HepG2 (cell line): Measurements from ENCODE around the gene NCOA6. TPM values are rescaled to one million over a fixed set of nuclear protein-coding genes. Genes with fewer than 3 reads are reported as not detected.

Source experiments
- CHD4 ChIP-seq: fragments of 200-600 bp; sonication (generic); IDR thresholded peaks from 2 replicates; pipeline ENCODE4 v1.7.0; 2017; ENCODE audit warnings: mild to moderate bottlenecking, low read length, borderline replicate concordance
- FOXA1 ChIP-seq, 2 experiments: fragments of 450-650 bp in 1 of 2; sonication (generic) in 1 of 2; formaldehyde crosslinking in 1 of 2; IDR thresholded peaks; 2 replicates each; pipeline versions ENCODE4 v1.4.0 to v1.6.1; 2016 to 2020; ENCODE audit warnings: missing genetic modification reagents in 1 of 2
- FOXJ3 ChIP-seq: sonication (generic); formaldehyde crosslinking; IDR thresholded peaks from 2 replicates; pipeline ENCODE4 v1.4.0; 2020; ENCODE audit warnings: missing genetic modification reagents, mild to moderate bottlenecking, borderline replicate concordance
- JUN ChIP-seq: sonication (generic); formaldehyde crosslinking; IDR thresholded peaks from 2 replicates; pipeline ENCODE4 v1.4.0; 2020; ENCODE audit warnings: mild to moderate bottlenecking, missing genetic modification reagents
- MYPOP ChIP-seq: sonication (generic); formaldehyde crosslinking; IDR thresholded peaks from 2 replicates; pipeline ENCODE4 v1.8.1; 2023; ENCODE audit warnings: mild to moderate bottlenecking, moderate library complexity, missing genetic modification reagents
- RFXANK ChIP-seq: IDR thresholded peaks from 2 replicates; pipeline ENCODE4 v1.6.1; 2016
- TARDBP ChIP-seq: sonication (generic); formaldehyde crosslinking; IDR thresholded peaks from 2 replicates; pipeline ENCODE4 v1.8.0; 2022; ENCODE audit warnings: mild to moderate bottlenecking, missing genetic modification reagents
- ZBTB2 ChIP-seq: sonication (generic); formaldehyde crosslinking; IDR thresholded peaks from 2 replicates; pipeline ENCODE4 v1.8.0; 2022; ENCODE audit warnings: low read depth, missing genetic modification reagents
- ZIK1 ChIP-seq: sonication (generic); formaldehyde crosslinking; IDR thresholded peaks from 2 replicates; pipeline ENCODE4 v1.5.0; 2020; ENCODE audit warnings: mild to moderate bottlenecking, low read depth, missing genetic modification reagents, borderline replicate concordance
- ZNF512 ChIP-seq: sonication (generic); formaldehyde crosslinking; IDR thresholded peaks from 2 replicates; pipeline ENCODE4 v1.4.0; 2020; ENCODE audit warnings: mild to moderate bottlenecking, missing genetic modification reagents
- ZNF564 ChIP-seq: sonication (generic); formaldehyde crosslinking; IDR thresholded peaks from 2 replicates; pipeline ENCODE4 v1.8.1; 2023; ENCODE audit warnings: mild to moderate bottlenecking, missing genetic modification reagents
- ZNF580 ChIP-seq: IDR thresholded peaks from 2 replicates; pipeline ENCODE4 v1.6.1; 2016; ENCODE audit warnings: low read depth, borderline replicate concordance
- ZNF775 ChIP-seq: sonication (generic); formaldehyde crosslinking; IDR thresholded peaks from 2 replicates; pipeline ENCODE4 v1.4.0; 2020; ENCODE audit warnings: missing genetic modification reagents, mild to moderate bottlenecking, moderate library complexity, borderline replicate concordance
- polyA plus RNA-seq, 8 experiments: library from polyadenylated mRNA; depleted of rRNA in 3 of 8; stranded (reverse) in 7 of 8; unstranded in 1 of 8; fragments of >200 nt; fragmentation: Illumina TruSeq in 4 of 8; extraction: Trizol in 4 of 8; gene quantifications; 2 replicates each; pipeline versions ENCODE4 v1.2.1 to v1.2.3, GENCODE V29; 2011 to 2016; ENCODE audit warnings: low read depth in 4 of 8, missing spikeins in 1 of 8, mixed read lengths in 1 of 8; ENCODE audit not compliant: insufficient read depth in 1 of 8
- total RNA-seq, 5 experiments: library from RNA; depleted of rRNA; stranded (reverse); fragments of >200 nt; fragmentation: Illumina TruSeq; extraction: Trizol; gene quantifications; 2 replicates each; pipeline ENCODE4 v1.2.3, GENCODE V29; 2016; ENCODE audit warnings: low read depth in 1 of 5
- TF ChIP-seq, protein P1 (sequence below): sonication (generic); formaldehyde crosslinking; IDR thresholded peaks from 2 replicates; pipeline ENCODE4 v1.5.0; 2020; ENCODE audit warnings: mild to moderate bottlenecking, missing genetic modification reagents, borderline replicate concordance
- TF ChIP-seq, protein P2 (sequence below): sonication (generic); formaldehyde crosslinking; IDR thresholded peaks from 2 replicates; pipeline ENCODE4 v1.4.0; 2020; ENCODE audit warnings: mild to moderate bottlenecking, missing genetic modification reagents

NCOA6 gene
- total and polyA plus RNA-seq, 2 of the 13 experiments (the other 11 are each of a cell fraction or from before 2014, with no cell fraction given) = 11.2 to 29.3 TPM

DNA sequence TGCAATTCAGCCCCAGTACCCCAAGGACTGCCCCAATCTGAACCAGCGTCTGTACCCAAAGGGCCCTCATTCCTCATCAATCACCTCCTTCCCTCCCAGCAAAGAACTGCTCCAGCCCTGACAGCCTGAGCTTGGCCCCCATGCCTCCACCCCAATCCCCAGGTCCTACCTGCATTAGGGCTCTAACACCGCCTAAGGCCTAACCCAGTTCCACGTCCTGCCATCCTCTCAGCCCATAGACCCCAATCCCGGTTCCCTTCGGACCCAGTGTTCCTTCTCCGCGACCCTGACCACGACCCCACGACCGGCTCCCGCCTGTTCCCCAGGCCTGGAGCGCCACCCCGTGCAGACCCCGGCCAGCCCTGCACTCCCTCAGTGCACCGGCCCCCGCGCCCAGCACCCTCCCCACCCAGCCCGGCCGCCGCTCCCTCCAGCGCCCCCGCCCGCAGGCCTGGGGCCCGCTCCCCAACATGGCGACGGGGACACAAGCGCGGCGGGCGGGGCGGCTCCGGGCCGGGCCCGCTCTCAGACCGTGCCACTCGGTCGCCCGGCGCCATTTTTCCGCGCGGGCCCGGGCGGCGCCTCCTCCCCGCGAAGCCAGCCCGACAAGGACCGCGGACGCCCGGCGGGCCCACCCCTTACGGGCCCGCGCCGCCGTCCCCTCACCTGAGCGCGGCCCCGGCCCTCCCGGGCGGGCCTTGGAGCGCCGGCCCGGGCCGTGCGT is 483 bp downstream of the NCOA6 start (continued):
- peak; percentile 88; the same call in 1 of the 2 replicates for TF ChIP-seq ZNF580 (CRISPR knock-in tag)
- 0 out of 2 replicates have a peak, but pooled peaks have one; percentile 35 for TF ChIP-seq ZNF775 (CRISPR knock-in tag)
- TF ChIP-seq TARDBP (CRISPR knock-in tag) = peak; percentile 42
- TF ChIP-seq CHD4 = no peak
- TF ChIP-seq RFXANK (CRISPR knock-in tag) = no peak
- TF ChIP-seq, protein P1, sequence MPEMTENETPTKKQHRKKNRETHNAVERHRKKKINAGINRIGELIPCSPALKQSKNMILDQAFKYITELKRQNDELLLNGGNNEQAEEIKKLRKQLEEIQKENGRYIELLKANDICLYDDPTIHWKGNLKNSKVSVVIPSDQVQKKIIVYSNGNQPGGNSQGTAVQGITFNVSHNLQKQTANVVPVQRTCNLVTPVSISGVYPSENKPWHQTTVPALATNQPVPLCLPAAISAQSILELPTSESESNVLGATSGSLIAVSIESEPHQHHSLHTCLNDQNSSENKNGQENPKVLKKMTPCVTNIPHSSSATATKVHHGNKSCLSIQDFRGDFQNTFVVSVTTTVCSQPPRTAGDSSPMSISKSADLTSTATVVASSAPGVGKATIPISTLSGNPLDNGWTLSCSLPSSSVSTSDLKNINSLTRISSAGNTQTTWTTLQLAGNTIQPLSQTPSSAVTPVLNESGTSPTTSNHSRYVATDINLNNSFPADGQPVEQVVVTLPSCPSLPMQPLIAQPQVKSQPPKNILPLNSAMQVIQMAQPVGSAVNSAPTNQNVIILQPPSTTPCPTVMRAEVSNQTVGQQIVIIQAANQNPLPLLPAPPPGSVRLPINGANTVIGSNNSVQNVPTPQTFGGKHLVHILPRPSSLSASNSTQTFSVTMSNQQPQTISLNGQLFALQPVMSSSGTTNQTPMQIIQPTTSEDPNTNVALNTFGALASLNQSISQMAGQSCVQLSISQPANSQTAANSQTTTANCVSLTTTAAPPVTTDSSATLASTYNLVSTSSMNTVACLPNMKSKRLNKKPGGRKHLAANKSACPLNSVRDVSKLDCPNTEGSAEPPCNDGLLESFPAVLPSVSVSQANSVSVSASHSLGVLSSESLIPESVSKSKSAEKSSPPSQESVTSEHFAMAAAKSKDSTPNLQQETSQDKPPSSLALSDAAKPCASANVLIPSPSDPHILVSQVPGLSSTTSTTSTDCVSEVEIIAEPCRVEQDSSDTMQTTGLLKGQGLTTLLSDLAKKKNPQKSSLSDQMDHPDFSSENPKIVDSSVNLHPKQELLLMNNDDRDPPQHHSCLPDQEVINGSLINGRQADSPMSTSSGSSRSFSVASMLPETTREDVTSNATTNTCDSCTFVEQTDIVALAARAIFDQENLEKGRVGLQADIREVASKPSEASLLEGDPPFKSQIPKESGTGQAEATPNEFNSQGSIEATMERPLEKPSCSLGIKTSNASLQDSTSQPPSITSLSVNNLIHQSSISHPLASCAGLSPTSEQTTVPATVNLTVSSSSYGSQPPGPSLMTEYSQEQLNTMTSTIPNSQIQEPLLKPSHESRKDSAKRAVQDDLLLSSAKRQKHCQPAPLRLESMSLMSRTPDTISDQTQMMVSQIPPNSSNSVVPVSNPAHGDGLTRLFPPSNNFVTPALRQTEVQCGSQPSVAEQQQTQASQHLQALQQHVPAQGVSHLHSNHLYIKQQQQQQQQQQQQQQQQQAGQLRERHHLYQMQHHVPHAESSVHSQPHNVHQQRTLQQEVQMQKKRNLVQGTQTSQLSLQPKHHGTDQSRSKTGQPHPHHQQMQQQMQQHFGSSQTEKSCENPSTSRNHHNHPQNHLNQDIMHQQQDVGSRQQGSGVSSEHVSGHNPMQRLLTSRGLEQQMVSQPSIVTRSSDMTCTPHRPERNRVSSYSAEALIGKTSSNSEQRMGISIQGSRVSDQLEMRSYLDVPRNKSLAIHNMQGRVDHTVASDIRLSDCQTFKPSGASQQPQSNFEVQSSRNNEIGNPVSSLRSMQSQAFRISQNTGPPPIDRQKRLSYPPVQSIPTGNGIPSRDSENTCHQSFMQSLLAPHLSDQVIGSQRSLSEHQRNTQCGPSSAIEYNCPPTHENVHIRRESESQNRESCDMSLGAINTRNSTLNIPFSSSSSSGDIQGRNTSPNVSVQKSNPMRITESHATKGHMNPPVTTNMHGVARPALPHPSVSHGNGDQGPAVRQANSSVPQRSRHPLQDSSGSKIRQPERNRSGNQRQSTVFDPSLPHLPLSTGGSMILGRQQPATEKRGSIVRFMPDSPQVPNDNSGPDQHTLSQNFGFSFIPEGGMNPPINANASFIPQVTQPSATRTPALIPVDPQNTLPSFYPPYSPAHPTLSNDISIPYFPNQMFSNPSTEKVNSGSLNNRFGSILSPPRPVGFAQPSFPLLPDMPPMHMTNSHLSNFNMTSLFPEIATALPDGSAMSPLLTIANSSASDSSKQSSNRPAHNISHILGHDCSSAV (CRISPR knock-in tag) = no peak
- TF ChIP-seq ZBTB2 (CRISPR knock-in tag) = peak; percentile 38; the same call in 1 of the 2 replicates
- TF ChIP-seq JUN (CRISPR knock-in tag) = no peak
- peak; percentile 20; the same call in 1 of the 2 replicates for TF ChIP-seq ZIK1
- TF ChIP-seq, protein P2, sequence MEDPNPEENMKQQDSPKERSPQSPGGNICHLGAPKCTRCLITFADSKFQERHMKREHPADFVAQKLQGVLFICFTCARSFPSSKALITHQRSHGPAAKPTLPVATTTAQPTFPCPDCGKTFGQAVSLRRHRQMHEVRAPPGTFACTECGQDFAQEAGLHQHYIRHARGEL (CRISPR knock-in tag) = no peak
- no peak for TF ChIP-seq MYPOP (CRISPR knock-in tag)
- TF ChIP-seq FOXJ3 (CRISPR knock-in tag) = no peak
- TF ChIP-seq FOXA1 (IDR thresholded peaks at IDR 0.05) = no peak
- 0 out of 2 replicates have a peak, but pooled peaks have one; percentile 5 for TF ChIP-seq FOXA1 (CRISPR knock-in tag; IDR thresholded peaks at IDR 0.05)
- TF ChIP-seq ZNF512 (CRISPR knock-in tag) = no peak
- TF ChIP-seq ZNF564 (CRISPR knock-in tag) = peak; percentile 77; the same call in 1 of the 2 replicates
